HUDEP-2 (cell line): Measurements from ENCODE around the gene TMEM126B.
A peak's percentile ranks its signal among the peaks of the same experiment; 100 is the strongest.
"Not testable (repeated sequence)": the region's sequence is repeated elsewhere in the genome, so short reads cannot be mapped to it uniquely, and the experiment has no call there.

Experiments used
- DNase-seq, 76 experiments: peaks; one replicate each; lab custom pipeline; 2025; ENCODE audit not compliant: unreplicated experiment in 76 of 76; lab: John Stamatoyannopoulos, UW

The TMEM126B gene

GRCh38 chr11:85627998-85628770, at the start of gene TMEM126B:
TMEM126B (plus strand) TSS chr11:85628593; CDS start chr11:85628608, 15 bp downstream.
- DNase-seq: peak; percentile 19 to 97 (median 92)

- no peak for DNase-seq
Measured at GRCh38 chr11:85582111-85582510, 46.3 kb upstream of the TMEM126B start.

- DNase-seq: no peak
Measured at GRCh38 chr11:85589373-85589772, 39.0 kb upstream of the TMEM126B start.

- DNase-seq: peak in 3 of 76 experiments; percentile 1 to 3 (median 1)
Measured at GRCh38 chr11:85590848-85591483, 37.4 kb upstream of the TMEM126B start.

- peak in 17 of 76 experiments; percentile 1 to 42 (median 13) for DNase-seq
Measured at GRCh38 chr11:85595285-85595884, 33.0 kb upstream of the TMEM126B start.

GRCh38 chr11:85596886-85597285, 31.5 kb upstream of the TMEM126B start:
- DNase-seq: no peak

GRCh38 chr11:85599083-85599482, 29.3 kb upstream of the TMEM126B start:
- DNase-seq: no peak

- no peak for DNase-seq
Measured at GRCh38 chr11:85602526-85603213, 25.7 kb upstream of the TMEM126B start.

GRCh38 chr11:85603220-85603619, 25.2 kb upstream of the TMEM126B start:
- DNase-seq: no peak

- DNase-seq: not testable (repeated sequence)
Measured at GRCh38 chr11:85606237-85606636, 22.2 kb upstream of the TMEM126B start.

GRCh38 chr11:85608621-85609020, 19.8 kb upstream of the TMEM126B start:
- DNase-seq: not testable (repeated sequence)

- DNase-seq: not testable (repeated sequence)
Measured at GRCh38 chr11:85609286-85609685, 19.1 kb upstream of the TMEM126B start.

GRCh38 chr11:85611643-85612042, 16.8 kb upstream of the TMEM126B start:
- not testable (repeated sequence) for DNase-seq

- DNase-seq: no peak
Measured at GRCh38 chr11:85619499-85619898, 8.9 kb upstream of the TMEM126B start.

- DNase-seq: no peak
Measured at GRCh38 chr11:85620256-85620655, 8.1 kb upstream of the TMEM126B start.

- DNase-seq: no peak
Measured at GRCh38 chr11:85626496-85626895, 1.9 kb upstream of the TMEM126B start.

GRCh38 chr11:85627332-85627997, 928 bp upstream of the TMEM126B start, which contains the start of gene DLG2:
DLG2 (minus strand) TSS chr11:85627344.
- DNase-seq: peak in 1 of 76 experiments; percentile 25

GRCh38 chr11:85628771-85629341, 463 bp downstream of the TMEM126B start:
- peak in 3 of 76 experiments; percentile 27 to 42 (median 29) for DNase-seq

- no peak for DNase-seq
Measured at GRCh38 chr11:85634747-85635146, 6.4 kb downstream of the TMEM126B start.

GRCh38 chr11:85643191-85643614, 14.8 kb downstream of the TMEM126B start:
- no peak for DNase-seq
